B cell (primary cell): ENCODE data around the gene EYA3. TPM values are rescaled to one million over a fixed set of nuclear protein-coding genes. Genes with fewer than 3 reads are reported as not detected.

Source experiments
- ATAC-seq: fragments of 200-7000 bp; cut with Tn5 transposase; one replicate; pipeline ENCODE4 v1.10.0; 2021; ENCODE audit warnings: low read depth, mild to moderate bottlenecking, moderate number of reproducible peaks, moderate library complexity
- CTCF ChIA-PET: fragments of 350-600 bp; sonication (Branson Sonifier 250); formaldehyde crosslinking; loops from one replicate; lab custom pipeline; 2021; ENCODE audit warnings: antibody characterized with exemption, inconsistent platforms; lab: Charles Lee
- POLR2A ChIA-PET: fragments of 350-600 bp; sonication (Branson Sonifier 250); formaldehyde crosslinking; loops from one replicate; lab custom pipeline; 2021; ENCODE audit warnings: antibody characterized with exemption; lab: Charles Lee
- DNase-seq: peaks from one replicate; pipeline ENCODE4 v3.0.0; 2013
- H2AFZ ChIP-seq: 2 replicates; pipeline ENCODE4 v1.6.1; 2012; ENCODE audit warnings: mild to moderate bottlenecking, low read depth, low read length; ENCODE audit not compliant: insufficient read depth, poor library complexity, severe bottlenecking
- H3K27ac ChIP-seq, 2 donors: 1 replicate in 1 of 2; 2 replicates in 1 of 2; pipeline ENCODE4 v1.5.1; 2012 to 2013; ENCODE audit warnings: low read length in 2 of 2, mild to moderate bottlenecking in 2 of 2, moderate library complexity in 1 of 2
- H3K27me3 ChIP-seq, 4 experiments: fragments of 200-600 bp in 1 of 4; sonication (generic) in 1 of 4; replicated peaks in 1 of 4; 1 replicate in 2 of 4; 2 replicates in 2 of 4; pipeline versions ENCODE4 v1.6.1 to v1.7.0; 2013 to 2016; ENCODE audit warnings: low read length in 3 of 4, mild to moderate bottlenecking in 2 of 4, mixed read lengths in 1 of 4, moderate library complexity in 1 of 4; ENCODE audit not compliant: insufficient read depth in 4 of 4, control insufficient read depth in 3 of 4; ENCODE audit errors: control extremely low read depth in 1 of 4
- H3K36me3 ChIP-seq, 2 experiments: replicated peaks in 1 of 2; 1 replicate in 1 of 2; 2 replicates in 1 of 2; pipeline versions ENCODE4 v1.6.1 to v1.7.1; 2013; ENCODE audit warnings: low read length in 1 of 2; ENCODE audit not compliant: insufficient read depth in 2 of 2, control insufficient read depth in 1 of 2; ENCODE audit errors: control extremely low read depth in 1 of 2, extremely low read depth in 1 of 2
- H3K4me1 ChIP-seq, 2 donors: fragments of 200-600 bp in 1 of 2; sonication (generic) in 1 of 2; 1 replicate in 1 of 2; 2 replicates in 1 of 2; pipeline versions ENCODE4 v1.5.1 to v1.6.1; 2013 to 2017; ENCODE audit warnings: low read length in 2 of 2; ENCODE audit not compliant: control insufficient read depth in 2 of 2, insufficient read depth in 2 of 2
- H3K4me2 ChIP-seq: replicated peaks from 2 replicates; pipeline ENCODE3; 2012; ENCODE audit warnings: mild to moderate bottlenecking, low read depth, low read length; ENCODE audit not compliant: poor library complexity, severe bottlenecking
- H3K4me3 ChIP-seq, 5 experiments: fragments of 200-600 bp in 1 of 5; sonication (generic) in 1 of 5; 1 replicate in 3 of 5; 2 replicates in 2 of 5; pipeline versions ENCODE4 v1.5.1 to v1.7.0; 2011 to 2016; ENCODE audit warnings: low read length in 4 of 5, mild to moderate bottlenecking in 4 of 5, low read depth in 2 of 5, control low read depth in 1 of 5, moderate library complexity in 1 of 5; ENCODE audit not compliant: insufficient read depth in 1 of 5; ENCODE audit errors: control extremely low read depth in 1 of 5, extremely low read depth in 1 of 5
- H3K79me2 ChIP-seq: fragments of 200-600 bp; sonication (generic); one replicate; pipeline ENCODE4 v1.6.0; 2016; ENCODE audit warnings: low read length; ENCODE audit not compliant: control insufficient read depth, insufficient read depth
- H3K9ac ChIP-seq: fragments of 200-600 bp; sonication (generic); 2 replicates; pipeline ENCODE4 v1.6.1; 2017; ENCODE audit warnings: mild to moderate bottlenecking, low read length, moderate library complexity
- H3K9me3 ChIP-seq, 3 donors: one replicate each; pipeline versions ENCODE4 v1.6.1 to v1.7.1; 2013; ENCODE audit warnings: low read length in 2 of 3; ENCODE audit not compliant: control insufficient read depth in 2 of 3, insufficient read depth in 1 of 3; ENCODE audit errors: control extremely low read depth in 1 of 3
- H4K20me1 ChIP-seq: 2 replicates; pipeline ENCODE4 v1.6.0; 2012; ENCODE audit warnings: mild to moderate bottlenecking, low read length; ENCODE audit not compliant: insufficient read depth, control insufficient read depth, poor library complexity, severe bottlenecking
- H3K27ac Mint-ChIP-seq: one replicate; pipeline ENCODE4 v1.8.0; 2021; ENCODE audit warnings: mixed read lengths
- H3K27me3 Mint-ChIP-seq: one replicate; pipeline ENCODE4 v1.8.0; 2021; ENCODE audit warnings: mixed read lengths
- H3K4me1 Mint-ChIP-seq: one replicate; pipeline ENCODE4 v1.8.0; 2021; ENCODE audit warnings: mixed read lengths
- H3K4me3 Mint-ChIP-seq: one replicate; pipeline ENCODE4 v1.8.0; 2021; ENCODE audit warnings: mixed read lengths
- H3K9me3 Mint-ChIP-seq: one replicate; pipeline ENCODE4 v1.8.0; 2022; ENCODE audit warnings: mixed read lengths; ENCODE audit not compliant: insufficient read depth
- CTCF ChIP-seq: fragments of 200-600 bp; IDR thresholded peaks from one replicate; pipeline ENCODE4 v1.8.0; 2022; ENCODE audit warnings: antibody characterized with exemption, mild to moderate bottlenecking
- EZH2 ChIP-seq: IDR thresholded peaks from 2 replicates; pipeline ENCODE4 v1.6.1; 2012; ENCODE audit warnings: borderline replicate concordance, low read depth, mild to moderate bottlenecking, moderate library complexity, low read length; ENCODE audit not compliant: insufficient read depth, poor library complexity, severe bottlenecking
- WGBS: methylation state at CpG from one replicate; pipeline ENCODE4 v1.1.5; 2013; ENCODE audit warnings: missing lambda C conversion rate; ENCODE audit not compliant: insufficient coverage; 5-methylcytosine and 5-hydroxymethylcytosine counted together
- intact Hi-C: fragments of 100-400 bp; cut with micrococcal nuclease; formaldehyde crosslinking; loops from one replicate; pipeline ENCODE4 v1.10.0; 2022
- polyA plus RNA-seq: library from polyadenylated mRNA; depleted of rRNA; stranded (reverse); fragments of >200 nt; gene quantifications from 2 replicates; pipeline ENCODE4 v1.2.3, GENCODE V29; 2012
- total RNA-seq, 2 donors: library from RNA; stranded (reverse); fragments of 120-200 nt in 1 of 2; gene quantifications; 1 replicate in 1 of 2; 2 replicates in 1 of 2; pipeline versions ENCODE4 v1.2.3 to v1.2.4, GENCODE V29; 2013 to 2022

EYA3 gene
- total and polyA plus RNA-seq, 2 donors (not counting 1 experiment from before 2014, with no cell fraction given), result 14.1 to 31.3 TPM

GRCh38 chr1:27966402-27967105, 121.9 kb downstream of the EYA3 start:
- intact Hi-C loops, result no loop called here
- Histone ChIP-seq H3K4me3 (no peak overlapping the region), H3K9me3 (no peaks in the 10 kb centered on the region), H3K27ac (no peak overlapping the region), H3K4me1 (no peaks in the 10 kb centered on the region), H3K27me3 (no peaks in the 10 kb centered on the region), H3K9ac (no peak overlapping the region), H3K36me3 (peaks cover 1 to 46% of the 10 kb centered on the region in 2 experiments), H3K4me2 (no peak overlapping the region), H3K79me2 (no peaks in the 10 kb centered on the region), H2AFZ (no peak overlapping the region), H4K20me1 (no peaks in the 10 kb centered on the region)
- no peak for TF ChIP-seq CTCF
- TF ChIP-seq EZH2, result no peak
- H3K27me3 Mint-ChIP-seq, result no peaks in the 10 kb centered on the region
- no peak overlapping the region for H3K27ac Mint-ChIP-seq
- DNase-seq (no peak), ATAC-seq (no peak)
- ChIA-PET CTCF (interaction anchor here (1.4 kb wide), 1 partner anchor 21 kb away, joined by 3 read pairs; no protein-coding TSS in a partner anchor), POLR2A (no interaction called here)
- no peaks in the 10 kb centered on the region for H3K9me3 Mint-ChIP-seq
- no peak overlapping the region for H3K4me3 Mint-ChIP-seq
- H3K4me1 Mint-ChIP-seq, result peaks cover 14% of the 10 kb centered on the region
- 97% methylated on average over 24 of the region's 24 CpGs for WGBS

- Histone ChIP-seq H3K9me3 (no peaks in the 10 kb centered on the region), H3K36me3 (peaks cover 1 to 38% of the 10 kb centered on the region in 2 experiments), H3K79me2 (peaks cover 20% of the 10 kb centered on the region), H3K4me3 (no peak overlapping the region), H3K27me3 (no peaks in the 10 kb centered on the region), H4K20me1 (peaks cover 9% of the 10 kb centered on the region), H3K4me2 (no peak overlapping the region), H3K27ac (no peak overlapping the region), H3K4me1 (peaks cover 14 to 17% of the 10 kb centered on the region in 2 donors), H2AFZ (no peak overlapping the region), H3K9ac (no peak overlapping the region)
- Mint-ChIP-seq H3K9me3 (no peaks in the 10 kb centered on the region), H3K4me1 (peaks cover 18% of the 10 kb centered on the region), H3K27ac (no peak overlapping the region), H3K27me3 (no peaks in the 10 kb centered on the region), H3K4me3 (no peak overlapping the region)
- intact Hi-C loops, result loop anchor here (5.0 kb wide), 1 partner anchor 106 kb away; no protein-coding TSS in a partner anchor
- ATAC-seq (no peak), DNase-seq (no peak)
- WGBS, result over 99% methylated on average over 11 of the region's 11 CpGs
- ChIA-PET POLR2A (no interaction called here), CTCF (interaction anchor here (0.9 kb wide), 1 partner anchor 23 kb away, joined by 3 read pairs; no protein-coding TSS in a partner anchor)
- TF ChIP-seq EZH2, result no peak
- TF ChIP-seq CTCF, result no peak
Observed at GRCh38 chr1:27963393-27963792, 125.0 kb downstream of the EYA3 start.
